K562 (cell line): ENCODE results near the gene RNLS. TPM values are rescaled to one million over a fixed set of nuclear protein-coding genes. Genes with fewer than 3 reads are reported as not detected.

Experiments used
- ATAC-seq: fragments of 200-7000 bp; cut with Tn5 transposase; 3 replicates; pipeline ENCODE4 v1.9.1; 2020; ENCODE audit warnings: moderate library complexity
- BruUV-seq: library from RNA; stranded (reverse); fragments of 400-500 nt; replicated peaks from 2 replicates; lab custom pipeline; 2021; lab: Mats Ljungman, UMichigan
- CTCF ChIA-PET: fragments of 300-600 bp; formaldehyde crosslinking; extraction: SDS; loops from one replicate; lab custom pipeline; 2021; ENCODE audit warnings: low intra/inter-chr PET ratio; lab: Yijun Ruan, JAX
- POLR2A ChIA-PET: fragments of 300-600, 350-650 bp; sonication (Branson Sonifier 250); formaldehyde crosslinking; extraction: SDS; loops from one replicate; lab custom pipeline; 2021; ENCODE audit warnings: antibody characterized with exemption, inconsistent platforms; lab: Yijun Ruan, JAX
- DNase-seq, 4 experiments: peaks; one replicate each; pipeline versions ENCODE4 v3.0.0 to v3.0.0-alpha.2; 2011 to 2018; ENCODE audit warnings: low spot score in 3 of 4, mixed read lengths in 3 of 4; ENCODE audit errors: extremely low read depth in 1 of 4
- FAIRE-seq: peaks from 2 replicates; lab custom pipeline; 2011; peaks lifted over from hg19 to GRCh38; lab: Jason Lieb, UNC
- H2AFZ ChIP-seq: 2 replicates; pipeline ENCODE4 v1.6.0; 2011; ENCODE audit warnings: low read depth, low read length, control low read depth, inconsistent platforms
- H3K27ac ChIP-seq: fragments of 200-600 bp; 3 replicates; pipeline ENCODE4 v1.8.0; 2011; ENCODE audit warnings: low read depth, mild to moderate bottlenecking, control low read depth, inconsistent platforms, low read length, moderate library complexity, mixed read lengths; ENCODE audit errors: extremely low read depth
- H3K27me3 ChIP-seq, 2 experiments: fragments of 300-600 bp in 1 of 2; 2 replicates in 1 of 2; 3 replicates in 1 of 2; pipeline versions ENCODE4 v1.6.0 to v1.8.0; 2011; ENCODE audit warnings: inconsistent platforms in 2 of 2, low read length in 2 of 2, mild to moderate bottlenecking in 1 of 2, mixed read lengths in 1 of 2, moderate library complexity in 1 of 2; ENCODE audit not compliant: control insufficient read depth in 2 of 2, insufficient read depth in 2 of 2
- H3K36me3 ChIP-seq: fragments of 300-600 bp; 3 replicates; pipeline ENCODE4 v1.8.0; 2011; ENCODE audit warnings: mild to moderate bottlenecking, low read length, inconsistent platforms; ENCODE audit not compliant: control insufficient read depth, insufficient read depth
- H3K4me1 ChIP-seq, 2 experiments: fragments of 200-600 bp in 1 of 2; replicated peaks in 1 of 2; 2 replicates in 1 of 2; 3 replicates in 1 of 2; pipeline versions ENCODE4 v1.5.1 to v1.8.0; 2011; ENCODE audit warnings: inconsistent platforms in 2 of 2, low read length in 2 of 2, mild to moderate bottlenecking in 1 of 2, mixed read lengths in 1 of 2, moderate library complexity in 1 of 2; ENCODE audit not compliant: control insufficient read depth in 2 of 2, insufficient read depth in 2 of 2
- H3K4me2 ChIP-seq: 2 replicates; pipeline ENCODE4 v1.6.1; 2011; ENCODE audit warnings: low read length, control low read depth, inconsistent platforms, mixed read lengths; ENCODE audit not compliant: insufficient read depth
- H3K4me3 ChIP-seq: fragments of 200-600 bp; sonication (generic), shearing (Covaris generic); 2 replicates; pipeline ENCODE4 v1.5.1; 2016; ENCODE audit warnings: control low read depth, inconsistent platforms
- H3K79me2 ChIP-seq: fragments of 200-600 bp; 3 replicates; pipeline ENCODE4 v1.8.0; 2011; ENCODE audit warnings: low read length, inconsistent platforms; ENCODE audit not compliant: control insufficient read depth, insufficient read depth
- H3K9ac ChIP-seq, 2 experiments: 2 replicates each; pipeline versions ENCODE4 v1.6.0 to v1.6.1; 2011; ENCODE audit warnings: low read depth in 2 of 2, low read length in 2 of 2, control low read depth in 1 of 2, inconsistent platforms in 1 of 2, mild to moderate bottlenecking in 1 of 2, mixed read lengths in 1 of 2; ENCODE audit not compliant: insufficient read depth in 1 of 2
- H3K9me1 ChIP-seq: one replicate; pipeline ENCODE4 v1.6.0; 2011; ENCODE audit warnings: inconsistent platforms, mild to moderate bottlenecking, low read length, moderate library complexity; ENCODE audit not compliant: control insufficient read depth, insufficient read depth
- H3K9me3 ChIP-seq: replicated peaks from 2 replicates; pipeline ENCODE4 v1.5.1; 2011; ENCODE audit warnings: low read depth, low read length, inconsistent platforms; ENCODE audit not compliant: control insufficient read depth, insufficient read depth
- H4K20me1 ChIP-seq: replicated peaks from 2 replicates; pipeline ENCODE4 v1.6.1; 2011; ENCODE audit warnings: low read length, inconsistent platforms, mixed read lengths; ENCODE audit not compliant: control insufficient read depth, insufficient read depth
- KLF1 ChIP-seq: fragments of 450-650 bp; IDR thresholded peaks from 2 replicates; pipeline ENCODE4 v1.6.1; 2016; ENCODE audit warnings: missing genetic modification characterization, missing compliant biosample characterization
- ZNF551 ChIP-seq: fragments of 250-450 bp; sonication (Bioruptor Pico); IDR thresholded peaks from 2 replicates; pipeline ENCODE4 v1.5.0; 2021; ENCODE audit warnings: mild to moderate bottlenecking, moderate library complexity
- ZNF77 ChIP-seq: fragments of 250-450 bp; sonication (Bioruptor Pico); IDR thresholded peaks from 2 replicates; pipeline ENCODE4 v1.5.0; 2020
- WGBS: fragments of 100-300 bp; shearing (Covaris generic); methylation state at CpG from one replicate; pipeline ENCODE4 v1.1.6; 2016; ENCODE audit warnings: low coverage, mixed read lengths; ENCODE audit not compliant: insufficient coverage; ENCODE audit errors: missing lambda C conversion rate; 5-methylcytosine and 5-hydroxymethylcytosine counted together
- in situ Hi-C: fragments of 300-500 bp; cut with MboI; formaldehyde crosslinking; loops from 4 replicates; pipeline ENCODE4 v1.15.0; 2018; ENCODE audit warnings: inconsistent platforms, mixed read lengths
- intact Hi-C: fragments of 100-400 bp; cut with micrococcal nuclease; formaldehyde crosslinking; loops from 2 replicates; pipeline ENCODE4 v1.14.2; 2022
- polyA plus RNA-seq, 8 experiments: library from polyadenylated mRNA; depleted of rRNA in 4 of 8; stranded (reverse) in 5 of 8; unstranded in 3 of 8; fragments of >200 nt; fragmentation: Nextera tagmentation in 2 of 8; fragmentation: Illumina TruSeq in 1 of 8; extraction: Ambion mirVana in 2 of 8; extraction: Trizol in 1 of 8; gene quantifications; 2 replicates each; pipeline versions ENCODE4 v1.2.1 to v1.2.3, GENCODE V29; 2011 to 2014; ENCODE audit warnings: inconsistent platforms in 1 of 8, missing spikeins in 1 of 8
- total RNA-seq, 7 experiments: library from RNA; depleted of rRNA in 6 of 7; stranded (reverse); fragments of >200 nt in 6 of 7; fragmentation: Illumina TruSeq in 2 of 7; extraction: Trizol in 2 of 7; gene quantifications; 2 replicates each; pipeline versions ENCODE4 v1.2.1 to v1.2.3, GENCODE V29; 2011 to 2021; ENCODE audit warnings: low replicate concordance in 1 of 7
- TF ChIP-seq, protein P1 (sequence below): fragments of 250-450 bp; sonication (Bioruptor Pico); IDR thresholded peaks from 2 replicates; pipeline ENCODE4 v1.6.1; 2021; ENCODE audit warnings: mild to moderate bottlenecking
- TF ChIP-seq, protein P2 (sequence below): fragments of 250-450 bp; sonication (Bioruptor Pico); IDR thresholded peaks from 2 replicates; pipeline ENCODE4 v1.4.0; 2020

The RNLS gene
- total and polyA plus RNA-seq, 9 of the 15 experiments (the other 6 are each of a cell fraction or from before 2014, with no cell fraction given): 0.14 to 0.72 (median 0.41) TPM; not detected in 3

DNA sequence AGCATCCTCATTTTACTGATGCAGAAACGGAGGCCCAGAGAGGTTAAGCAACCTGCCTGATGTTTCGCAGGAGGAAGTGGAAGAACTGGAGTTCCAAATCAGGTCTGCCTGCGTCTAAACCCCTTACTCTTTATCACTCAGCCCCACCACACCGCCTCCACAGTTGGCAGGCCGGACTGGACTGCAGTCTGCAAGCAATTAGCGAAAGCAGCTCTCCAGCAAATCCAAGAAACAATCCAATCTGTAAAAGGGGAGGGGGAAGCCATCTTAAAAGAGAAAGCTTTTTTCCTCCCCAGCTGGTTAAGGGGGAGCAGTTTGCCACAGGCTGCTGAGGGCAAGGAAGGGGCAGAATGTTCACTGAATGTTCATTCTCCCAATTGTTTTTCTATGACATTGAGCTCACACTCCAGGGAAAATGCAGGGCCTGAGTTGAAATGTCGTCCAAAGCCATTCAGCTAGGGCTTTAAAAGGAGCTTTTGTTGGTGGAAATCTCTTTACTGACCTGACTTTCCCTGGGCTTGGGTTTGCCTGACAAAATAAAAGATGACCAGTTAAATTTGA is 350.1 kb downstream of the RNLS start:
- no peaks in the 10 kb centered on the region for H3K27me3 ChIP-seq
- H2AFZ ChIP-seq: no peak overlapping the region
- H3K27ac ChIP-seq: no peak overlapping the region
- intact Hi-C loops (no loop called here), in situ Hi-C loops (no loop called here)
- H3K4me2 ChIP-seq: no peak overlapping the region
- ChIA-PET POLR2A (no interaction called here), CTCF (no interaction called here)
- no peaks in the 10 kb centered on the region for H3K9me3 ChIP-seq
- 1% methylated on average over 7 of the region's 7 CpGs for WGBS
- no peaks in the 10 kb centered on the region for H3K36me3 ChIP-seq
- no peak overlapping the region for H3K4me3 ChIP-seq
- no peaks in the 10 kb centered on the region; a peak in 1 of 5 replicates for H3K4me1 ChIP-seq
- no peaks in the 10 kb centered on the region for H3K9me1 ChIP-seq
- no TSS peak for BruUV-seq
- no peak overlapping the region for H3K9ac ChIP-seq
- H4K20me1 ChIP-seq: no peaks in the 10 kb centered on the region
- no peaks in the 10 kb centered on the region for H3K79me2 ChIP-seq
- TF ChIP-seq, protein P1, sequence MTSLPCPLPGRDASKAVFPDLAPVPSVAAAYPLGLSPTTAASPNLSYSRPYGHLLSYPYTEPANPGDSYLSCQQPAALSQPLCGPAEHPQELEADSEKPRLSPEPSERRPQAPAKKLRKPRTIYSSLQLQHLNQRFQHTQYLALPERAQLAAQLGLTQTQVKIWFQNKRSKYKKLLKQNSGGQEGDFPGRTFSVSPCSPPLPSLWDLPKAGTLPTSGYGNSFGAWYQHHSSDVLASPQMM (CRISPR knock-in tag): no peak
- no peak for TF ChIP-seq ZNF77 (CRISPR knock-in tag)
- TF ChIP-seq ZNF551 (CRISPR knock-in tag): no peak
- TF ChIP-seq, protein P2, sequence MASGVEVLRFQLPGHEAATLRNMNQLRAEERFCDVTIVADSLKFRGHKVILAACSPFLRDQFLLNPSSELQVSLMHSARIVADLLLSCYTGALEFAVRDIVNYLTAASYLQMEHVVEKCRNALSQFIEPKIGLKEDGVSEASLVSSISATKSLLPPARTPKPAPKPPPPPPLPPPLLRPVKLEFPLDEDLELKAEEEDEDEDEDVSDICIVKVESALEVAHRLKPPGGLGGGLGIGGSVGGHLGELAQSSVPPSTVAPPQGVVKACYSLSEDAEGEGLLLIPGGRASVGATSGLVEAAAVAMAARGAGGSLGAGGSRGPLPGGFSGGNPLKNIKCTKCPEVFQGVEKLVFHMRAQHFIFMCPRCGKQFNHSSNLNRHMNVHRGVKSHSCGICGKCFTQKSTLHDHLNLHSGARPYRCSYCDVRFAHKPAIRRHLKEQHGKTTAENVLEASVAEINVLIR (CRISPR knock-in tag): no peak
- no peak for TF ChIP-seq KLF1 (tag)
- ATAC-seq (no peak), DNase-seq (no peak), FAIRE-seq (no peak)
